OCI-LY7 (cell line): ENCODE results near the gene GFY. TPM values are rescaled to one million over a fixed set of nuclear protein-coding genes. Genes with fewer than 3 reads are reported as not detected.

Source experiments
- BruUV-seq: library from RNA; stranded (reverse); fragments of 400-500 nt; replicated peaks from 2 replicates; lab custom pipeline; 2021; lab: Mats Ljungman, UMichigan
- CTCF ChIA-PET: fragments of 300-600 bp; sonication (Branson Sonifier 250); formaldehyde crosslinking; loops from one replicate; lab custom pipeline; 2022; ENCODE audit warnings: antibody characterized with exemption; ENCODE audit not compliant: unreplicated experiment; lab: Charles Lee
- POLR2A ChIA-PET: fragments of 300-600 bp; sonication (Branson Sonifier 250); formaldehyde crosslinking; loops from one replicate; lab custom pipeline; 2022; ENCODE audit warnings: antibody characterized with exemption; lab: Charles Lee
- DNase-seq: peaks from one replicate; pipeline ENCODE4 v3.0.0-alpha.2; 2015; ENCODE audit warnings: low spot score
- H2AFZ ChIP-seq: fragments of 200-600 bp; sonication (generic), shearing (Covaris generic); 2 replicates; pipeline ENCODE4 v1.6.1; 2014; ENCODE audit warnings: mild to moderate bottlenecking, antibody characterized with exemption, low read length, moderate library complexity
- H3K27ac ChIP-seq: fragments of 200-600 bp; sonication (generic); 2 replicates; pipeline ENCODE4 v1.5.1; 2014; ENCODE audit warnings: mixed run types, low read depth, mild to moderate bottlenecking, moderate library complexity, low read length, inconsistent platforms; ENCODE audit not compliant: poor library complexity, severe bottlenecking
- H3K36me3 ChIP-seq: fragments of 200-600 bp; sonication (generic); 2 replicates; pipeline ENCODE4 v1.6.1; 2014; ENCODE audit warnings: mild to moderate bottlenecking, antibody characterized with exemption, low read length, moderate library complexity, mixed read lengths; ENCODE audit not compliant: insufficient read depth
- H3K4me1 ChIP-seq: fragments of 200-600 bp; sonication (generic); 2 replicates; pipeline ENCODE4 v1.5.1; 2014; ENCODE audit warnings: mild to moderate bottlenecking, low read length; ENCODE audit not compliant: insufficient read depth, poor library complexity, severe bottlenecking
- H3K4me2 ChIP-seq: fragments of 200-600 bp; sonication (generic); 2 replicates; pipeline ENCODE4 v1.6.1; 2014; ENCODE audit warnings: mild to moderate bottlenecking, low read length
- H3K4me3 ChIP-seq: fragments of 200-600 bp; sonication (generic); 2 replicates; pipeline ENCODE4 v1.5.1; 2014; ENCODE audit warnings: mild to moderate bottlenecking, low read depth, low read length; ENCODE audit not compliant: poor library complexity, severe bottlenecking
- H3K79me2 ChIP-seq: fragments of 200-600 bp; sonication (generic); 2 replicates; pipeline ENCODE4 v1.6.1; 2016; ENCODE audit warnings: low read depth, mild to moderate bottlenecking, low read length, moderate library complexity, mixed read lengths; ENCODE audit not compliant: insufficient read depth
- H3K9me2 ChIP-seq: fragments of 200-600 bp; sonication (generic); 2 replicates; pipeline ENCODE4 v1.6.1; 2016; ENCODE audit warnings: mild to moderate bottlenecking, low read length, mixed read lengths; ENCODE audit not compliant: insufficient read depth
- H3K9me3 ChIP-seq: fragments of 200-600 bp; sonication (generic); 2 replicates; pipeline ENCODE4 v1.6.1; 2014; ENCODE audit warnings: mild to moderate bottlenecking, mixed run types, low read length, mixed read lengths
- H4K20me1 ChIP-seq: fragments of 200-600 bp; sonication (generic); 2 replicates; pipeline ENCODE4 v1.6.1; 2014; ENCODE audit warnings: mild to moderate bottlenecking, antibody characterized with exemption, low read length, moderate library complexity, mixed read lengths; ENCODE audit not compliant: insufficient read depth
- CTCF ChIP-seq: fragments of 200-600 bp; sonication (generic); conservative IDR thresholded peaks from 2 replicates; pipeline ENCODE4 v1.5.1; 2014; ENCODE audit warnings: mild to moderate bottlenecking, antibody characterized with exemption, low read length, moderate library complexity, mixed read lengths
- EZH2phosphoT487 ChIP-seq: fragments of 200-600 bp; sonication (generic); IDR thresholded peaks from 2 replicates; pipeline ENCODE4 v1.6.1; 2018; ENCODE audit warnings: low read depth, borderline replicate concordance, mild to moderate bottlenecking, mixed run types, antibody characterized with exemption, low read length, moderate library complexity, mixed read lengths
- intact Hi-C: fragments of 100-400 bp; cut with micrococcal nuclease; formaldehyde crosslinking; loops from one replicate; pipeline ENCODE4 v1.10.0; 2022; ENCODE audit not compliant: unreplicated experiment
- total RNA-seq, 2 experiments: library from RNA; depleted of rRNA in 1 of 2; stranded (reverse); fragments of >200 nt in 1 of 2; shearing (Covaris generic) in 1 of 2; gene quantifications; 2 replicates each; pipeline ENCODE4 v1.2.3, GENCODE V29; 2014 to 2022

The GFY gene
- total RNA-seq, 2 experiments from 2014 or later, result not detected

- Histone ChIP-seq H3K36me3 (no peaks in the 10 kb centered on the region), H3K79me2 (no peaks in the 10 kb centered on the region), H2AFZ (no peak overlapping the region), H3K4me3 (no peak overlapping the region), H3K4me2 (no peak overlapping the region), H4K20me1 (no peaks in the 10 kb centered on the region), H3K4me1 (peaks cover 61% of the 10 kb centered on the region), H3K9me2 (no peaks in the 10 kb centered on the region), H3K27ac (no peak overlapping the region), H3K9me3 (no peaks in the 10 kb centered on the region)
- CTCF ChIA-PET, result no interaction called here
- POLR2A ChIA-PET, result no interaction called here
- no peak for DNase-seq
- no TSS peak for BruUV-seq
- TF ChIP-seq EZH2phosphoT487, result no peak
- TF ChIP-seq CTCF, result no peak
- intact Hi-C loops, result no loop called here
These were observed 27.1 kb upstream of the GFY start for GRCh38 chr19:49398001-49398615.

DNA sequence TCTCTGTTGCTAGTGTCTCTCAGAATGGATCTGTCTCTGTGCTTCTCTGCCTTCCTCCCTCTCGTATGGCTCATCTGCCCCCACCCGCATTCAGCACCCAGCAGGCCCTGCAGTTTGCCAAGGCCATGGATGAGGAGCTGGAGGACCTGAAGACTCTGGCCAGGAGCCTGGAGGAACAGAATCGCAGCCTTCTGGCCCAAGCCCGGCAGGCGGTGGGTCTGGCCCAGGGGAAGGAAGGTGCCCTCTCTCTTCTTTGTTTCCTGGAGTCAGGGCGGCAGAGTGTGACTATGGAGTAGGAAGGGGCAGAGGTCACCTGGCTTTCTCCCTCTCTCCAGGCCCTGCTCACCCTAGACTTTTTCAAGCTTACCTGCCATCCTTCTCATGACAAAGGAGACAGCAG, 26.3 kb upstream of the GFY start:
- ChIA-PET POLR2A (no interaction called here), CTCF (no interaction called here)
- Histone ChIP-seq H3K79me2 (no peaks in the 10 kb centered on the region), H3K4me3 (no peak overlapping the region), H3K9me3 (no peaks in the 10 kb centered on the region), H3K4me2 (no peak overlapping the region), H3K27ac (no peak overlapping the region), H2AFZ (no peak overlapping the region), H3K36me3 (no peaks in the 10 kb centered on the region), H3K9me2 (no peaks in the 10 kb centered on the region), H4K20me1 (no peaks in the 10 kb centered on the region), H3K4me1 (peaks cover 61% of the 10 kb centered on the region)
- no peak for DNase-seq
- TF ChIP-seq EZH2phosphoT487 (no peak), CTCF (no peak)
- BruUV-seq, result no TSS peak
- intact Hi-C loops, result no loop called here

DNA sequence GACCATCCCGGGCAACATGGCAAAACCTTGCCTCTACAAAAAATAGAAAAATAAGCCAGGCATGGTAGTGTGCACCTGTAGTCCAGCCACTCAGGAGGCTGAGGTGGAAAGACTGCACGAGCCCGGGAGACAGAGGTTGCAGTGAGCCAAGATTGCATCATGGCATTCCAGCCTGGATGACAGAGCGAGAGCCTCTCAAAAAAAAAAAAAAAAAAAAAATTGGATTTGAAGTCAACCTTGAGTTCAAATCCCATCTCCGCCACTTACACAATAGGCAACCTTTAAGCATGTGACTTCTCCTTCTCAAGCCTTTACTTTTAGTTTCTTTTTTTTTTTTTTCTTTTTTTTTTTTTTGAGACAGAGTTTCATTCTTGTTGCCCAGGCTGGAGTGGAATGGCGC, 25.2 kb upstream of the GFY start:
- H3K36me3 ChIP-seq, result no peaks in the 10 kb centered on the region
- H3K4me1 ChIP-seq, result peaks cover 62% of the 10 kb centered on the region
- DNase-seq, result no peak
- ChIA-PET CTCF (no interaction called here), POLR2A (interaction anchor here (0.5 kb wide), 1 partner anchor 353 kb away, joined by 3 read pairs; no protein-coding TSS in a partner anchor)
- H3K9me3 ChIP-seq, result no peaks in the 10 kb centered on the region
- TF ChIP-seq CTCF, result no peak
- TF ChIP-seq EZH2phosphoT487, result no peak
- H3K79me2 ChIP-seq, result no peaks in the 10 kb centered on the region
- no peak overlapping the region for H2AFZ ChIP-seq
- H4K20me1 ChIP-seq, result no peaks in the 10 kb centered on the region
- BruUV-seq, result no TSS peak
- H3K9me2 ChIP-seq, result no peaks in the 10 kb centered on the region
- H3K27ac ChIP-seq, result no peak overlapping the region
- H3K4me3 ChIP-seq, result no peak overlapping the region
- no peak overlapping the region for H3K4me2 ChIP-seq
- intact Hi-C loops, result no loop called here
